Mucosa of gallbladder (tissue), 1 donor: ENCODE results near the gene HIVEP2. TPM values are rescaled to one million over a fixed set of nuclear protein-coding genes. Genes with fewer than 3 reads are reported as not detected.

ENCODE experiments used
- DNase-seq: peaks from one replicate; pipeline ENCODE4 v3.0.0-alpha.2; 2020; ENCODE audit warnings: low spot score
- total RNA-seq: library from RNA; stranded (reverse); gene quantifications from one replicate; pipeline ENCODE4 v1.2.1, GENCODE V29; 2021
- donor health status: DM: no; HTN: no; CAD: no.

The HIVEP2 gene
- total RNA-seq, 1 donor from 2014 or later, result 16.5 TPM

- DNase-seq, result no peak
These were observed 128.5 kb downstream of the HIVEP2 start for GRCh38 chr6:142816486-142816885.

- DNase-seq, result no peak
These were observed 128.9 kb downstream of the HIVEP2 start for GRCh38 chr6:142816031-142816430.

DNA sequence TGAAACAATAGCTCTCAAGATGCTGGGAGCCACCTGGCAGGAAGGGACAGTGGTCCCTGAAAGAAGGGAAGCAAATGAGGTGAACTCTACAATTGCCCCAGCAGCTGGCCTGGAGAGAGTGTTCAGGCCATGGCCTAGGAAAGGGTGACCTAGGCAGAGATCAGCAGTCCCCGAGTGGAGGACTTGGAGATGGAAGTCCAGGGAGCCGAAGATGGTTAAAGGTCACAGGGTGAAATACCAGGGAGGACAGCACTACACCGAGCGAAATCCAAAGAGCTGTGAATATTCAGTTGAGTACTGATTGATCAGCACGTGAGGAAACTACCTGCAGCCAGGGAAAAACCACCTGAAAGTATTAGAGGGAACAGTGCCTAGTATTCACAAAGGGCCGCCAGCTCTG, 133.1 kb downstream of the HIVEP2 start:
- no peak for DNase-seq

DNA sequence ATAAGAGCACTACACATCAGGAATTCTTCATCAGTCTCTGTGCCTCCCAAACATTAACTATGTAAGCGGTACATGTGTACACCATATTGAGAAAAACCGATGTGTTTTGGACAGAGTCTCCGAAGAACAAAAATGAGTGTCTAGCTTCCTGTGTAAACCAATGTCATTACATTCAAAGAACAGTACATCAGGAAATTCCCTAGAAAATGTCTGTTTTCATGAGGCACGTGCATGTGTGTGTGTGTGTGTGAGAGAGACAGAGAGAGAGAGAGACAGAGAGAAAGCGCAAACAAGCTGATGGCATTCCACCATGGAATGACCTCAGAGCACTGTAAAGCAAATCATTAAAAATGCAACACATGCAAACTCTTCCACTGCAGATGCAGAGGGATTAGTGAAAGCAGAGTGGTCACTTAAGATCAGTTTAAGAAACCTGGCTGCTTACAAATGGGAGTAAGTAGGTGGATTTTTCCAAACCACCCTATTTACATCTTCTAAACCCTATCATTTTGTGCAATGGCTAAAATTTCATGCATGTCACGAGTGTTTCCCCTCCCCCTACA, 133.9 kb downstream of the HIVEP2 start:
- DNase-seq, result no peak

- DNase-seq, result no peak
These were observed 135.0 kb downstream of the HIVEP2 start for GRCh38 chr6:142809947-142810346.

GRCh38 chr6:142808405-142809061, 136.4 kb downstream of the HIVEP2 start:
- no peak for DNase-seq

DNA sequence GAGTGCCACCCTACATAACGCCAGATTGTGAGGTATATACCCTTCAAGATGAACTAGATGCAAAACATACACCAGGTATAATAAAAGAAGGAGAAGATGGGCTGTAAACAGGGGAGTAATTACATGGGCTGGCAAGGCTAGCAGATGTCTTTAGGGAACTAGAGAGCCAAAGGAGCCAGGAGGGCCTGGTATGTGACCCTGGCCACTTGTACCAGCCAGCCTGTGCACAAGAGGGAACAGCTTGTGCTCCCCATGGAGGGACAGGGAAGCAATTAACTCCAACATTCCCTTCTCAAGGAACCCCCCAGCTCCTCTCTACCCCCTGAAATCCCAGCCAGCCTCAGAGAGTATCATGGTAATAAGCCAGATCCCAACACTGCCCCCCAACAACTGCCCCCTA, 139.9 kb downstream of the HIVEP2 start:
- no peak for DNase-seq

DNA sequence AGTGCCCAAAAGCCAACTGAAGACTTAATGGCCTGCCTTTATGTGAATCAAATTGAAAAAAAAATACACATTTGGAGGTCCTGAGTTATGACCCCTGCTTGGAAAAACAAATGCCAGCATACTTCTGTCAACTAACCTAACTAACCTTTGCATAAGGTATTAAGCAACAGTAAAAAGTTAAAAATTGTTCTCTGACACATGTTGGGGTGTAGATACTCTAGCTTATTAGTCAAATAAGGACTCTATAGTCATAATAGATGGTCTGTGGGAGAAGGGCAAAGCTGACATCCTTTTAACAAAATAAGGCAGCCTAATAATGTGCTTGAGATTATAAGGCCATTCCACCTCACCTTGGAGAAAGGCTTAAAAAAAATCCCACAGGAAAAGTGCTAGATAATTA, 140.5 kb downstream of the HIVEP2 start:
- no peak for DNase-seq

DNA sequence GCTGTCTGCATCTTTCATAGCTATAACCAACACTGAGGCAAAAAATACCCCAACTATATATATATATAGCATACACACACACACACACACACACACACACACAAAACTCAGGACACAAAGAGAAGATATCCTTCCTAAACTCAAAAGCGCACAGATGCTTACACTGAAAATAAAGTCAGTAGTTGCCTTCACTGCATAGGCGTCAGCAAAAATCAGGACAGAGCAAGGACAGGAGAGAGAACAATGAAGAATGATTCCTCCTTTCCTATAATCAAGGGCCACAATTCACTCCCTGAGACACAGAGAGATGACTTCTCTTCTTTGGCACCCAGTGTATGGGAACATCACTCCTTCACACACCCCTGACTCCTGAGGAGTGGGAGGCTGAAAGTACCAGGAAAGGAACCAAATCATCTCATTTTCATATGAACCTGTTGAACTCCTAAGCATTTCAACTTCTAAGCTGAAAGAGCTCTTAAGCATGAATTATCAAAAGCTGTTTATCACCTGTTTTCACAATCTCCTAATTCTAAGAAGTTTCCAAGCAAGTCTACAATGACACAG, 141.4 kb downstream of the HIVEP2 start:
- no peak for DNase-seq

- no peak for DNase-seq
These were observed 141.9 kb downstream of the HIVEP2 start for GRCh38 chr6:142803032-142803431.

- DNase-seq, result no peak
These were observed 142.9 kb downstream of the HIVEP2 start for GRCh38 chr6:142802124-142802523.

DNA sequence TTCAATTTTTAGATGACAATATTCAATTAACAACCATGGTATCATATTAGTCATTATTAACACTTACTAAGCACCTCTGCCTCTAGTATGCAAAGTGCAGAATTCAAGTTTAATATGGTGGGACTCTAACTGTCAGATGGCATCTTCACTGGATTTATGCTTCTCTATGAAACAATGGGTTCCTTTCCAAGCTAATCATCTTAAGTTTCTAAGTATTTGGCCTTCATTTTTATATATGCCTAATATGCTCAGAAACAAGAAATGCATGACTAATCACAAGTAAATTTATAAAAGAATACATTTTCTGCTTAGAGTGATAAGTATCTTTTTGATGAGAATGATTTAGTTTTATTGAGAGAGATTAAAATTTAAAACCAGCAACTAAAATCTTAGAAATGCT, 144.7 kb downstream of the HIVEP2 start:
- DNase-seq, result no peak

GRCh38 chr6:142799639-142800038, 145.3 kb downstream of the HIVEP2 start:
- DNase-seq, result no peak

GRCh38 chr6:142797159-142797558, 147.8 kb downstream of the HIVEP2 start:
- DNase-seq, result no peak

DNA sequence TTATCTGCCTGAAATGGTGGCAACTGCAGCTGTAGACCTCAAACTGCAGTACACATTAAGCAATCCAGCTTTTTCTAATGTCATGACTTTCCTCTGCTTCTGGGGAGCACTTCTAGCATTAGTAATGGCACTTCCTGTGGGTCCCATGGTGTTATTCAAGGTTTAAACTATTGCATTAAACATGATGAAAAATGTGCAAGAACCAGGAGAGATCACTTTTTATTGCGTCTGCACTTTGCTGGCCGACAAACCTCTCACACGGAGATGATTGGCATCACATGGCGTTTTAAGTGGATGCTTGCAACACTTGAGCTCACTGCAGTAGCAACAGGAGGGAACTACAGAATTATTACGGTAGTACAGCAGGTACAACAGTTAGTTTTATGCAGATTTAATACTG, 148.4 kb downstream of the HIVEP2 start:
- DNase-seq, result no peak

DNA sequence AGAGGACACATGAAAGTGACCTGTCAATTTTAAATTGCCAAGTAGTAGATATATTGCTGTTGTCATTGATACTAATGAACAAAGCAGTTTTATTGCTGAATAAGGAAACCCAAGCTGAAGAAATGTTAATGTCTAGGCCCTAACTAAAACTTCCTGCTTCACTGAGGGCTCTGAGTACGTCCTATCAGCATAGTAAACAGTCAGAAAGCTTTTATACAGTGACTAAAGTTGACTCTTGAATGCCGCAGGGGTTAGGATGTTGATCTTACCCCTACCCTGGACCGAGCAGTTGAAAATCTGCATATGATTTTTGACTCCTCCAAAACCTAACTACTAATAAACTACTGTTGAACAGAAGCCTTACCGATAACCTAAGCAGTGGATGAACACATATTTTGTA, 149.0 kb downstream of the HIVEP2 start:
- DNase-seq, result no peak

DNA sequence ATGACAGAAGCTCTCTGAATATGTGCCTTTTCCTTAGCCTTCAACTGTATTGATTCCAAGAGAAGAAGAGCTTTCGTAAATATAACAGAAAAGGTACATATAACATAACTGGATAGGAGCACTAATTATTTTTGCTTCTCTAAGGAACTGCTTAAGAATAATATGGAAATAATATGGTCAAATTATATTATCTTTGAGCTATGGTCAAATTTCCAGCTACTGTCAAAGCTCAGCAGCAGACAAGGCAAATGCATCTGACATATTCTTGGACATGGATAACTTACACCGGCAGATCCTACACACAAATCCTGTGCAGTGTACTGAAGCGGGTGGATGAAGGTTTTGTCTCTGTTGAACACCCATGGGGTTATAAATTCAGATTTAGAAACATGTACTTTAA, 150.6 kb downstream of the HIVEP2 start:
- no peak for DNase-seq

DNA sequence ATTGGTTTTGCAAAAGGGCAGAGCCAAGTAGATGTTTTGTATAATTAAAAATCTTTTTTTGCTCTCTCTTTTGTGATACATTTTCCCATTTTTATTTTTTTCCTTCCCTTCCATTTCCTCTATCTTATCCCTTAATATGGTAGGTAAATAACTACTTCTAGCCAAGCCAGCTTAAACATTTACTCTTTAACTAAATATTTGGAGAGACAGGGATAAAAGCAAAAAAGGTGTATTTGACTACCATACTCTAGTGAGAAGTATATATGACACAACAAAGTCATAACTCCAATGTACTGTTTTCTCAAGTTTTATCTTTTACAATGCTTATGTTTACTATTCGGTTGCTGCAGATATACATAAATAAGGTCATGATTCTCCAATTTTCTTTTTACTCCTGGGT, 154.7 kb downstream of the HIVEP2 start:
- DNase-seq, result no peak

DNA sequence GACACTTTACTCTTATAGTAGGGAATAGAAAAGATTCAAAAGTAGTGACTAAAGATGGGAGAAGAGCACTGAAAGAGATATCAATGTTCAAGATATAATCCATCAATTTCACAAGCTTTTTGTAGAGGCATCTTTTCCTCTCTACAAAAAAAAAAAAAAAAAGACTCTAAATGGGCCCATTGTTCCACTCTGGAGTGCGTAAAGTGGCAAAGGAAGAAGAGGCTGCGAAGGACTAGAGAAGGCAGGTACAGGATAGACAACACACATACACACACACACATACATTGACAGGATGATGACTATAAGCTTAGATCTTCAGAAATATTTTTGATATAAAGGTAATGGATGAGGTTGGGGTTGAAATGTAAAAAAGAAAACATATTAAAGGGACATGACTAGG, 157.6 kb downstream of the HIVEP2 start:
- DNase-seq, result no peak

DNA sequence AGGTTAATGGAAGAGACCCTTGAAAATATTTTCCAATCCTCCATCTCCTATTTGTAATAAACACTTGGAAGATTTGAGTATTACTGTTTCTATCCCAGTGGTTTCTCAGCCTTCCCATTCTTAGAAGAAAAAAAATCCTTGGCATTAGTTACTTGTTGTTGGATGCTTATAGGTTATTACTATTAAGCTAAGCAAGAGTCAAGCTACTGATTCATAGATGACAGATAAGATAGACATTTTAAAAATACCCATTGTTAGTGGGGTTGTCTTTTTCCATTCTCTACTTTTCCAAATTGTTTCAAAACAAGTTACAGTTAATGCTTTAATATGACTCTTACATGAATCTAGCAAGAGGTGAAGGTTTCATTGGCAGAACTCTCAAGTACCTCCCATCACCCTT, 158.5 kb downstream of the HIVEP2 start:
- DNase-seq, result no peak

DNA sequence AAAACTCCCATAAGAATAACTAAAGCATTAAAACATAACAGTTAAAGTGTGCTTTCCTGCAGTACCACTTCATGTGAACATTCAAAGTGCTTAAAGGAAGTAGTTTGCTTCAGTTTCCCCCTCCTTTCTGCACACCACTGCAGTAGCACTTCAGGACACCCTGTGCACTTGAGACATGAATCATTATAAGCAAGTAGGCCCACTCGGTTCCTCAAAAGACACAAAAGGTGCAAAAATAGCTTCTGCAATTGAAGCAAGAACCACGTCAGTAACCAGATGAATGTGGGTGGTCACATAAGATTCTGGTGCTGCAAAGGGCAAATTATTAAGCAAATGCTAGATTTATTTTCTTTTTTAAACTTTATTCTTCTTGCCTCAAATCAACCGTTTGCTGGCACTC, 160.6 kb downstream of the HIVEP2 start:
- DNase-seq, result no peak

- DNase-seq, result no peak
These were observed 161.5 kb downstream of the HIVEP2 start for GRCh38 chr6:142783499-142783898.

- DNase-seq, result no peak
These were observed 163.8 kb downstream of the HIVEP2 start for GRCh38 chr6:142781129-142781528.
